Measurements from ENCODE around the gene TSFM.

Gene TSFM

GRCh38 chr12:57845478-57846284 lies 63.1 kb downstream of the TSFM start (continued):
- TF ChIP-seq ZBTB11 (tag by site-specific recombination; conservative IDR thresholded peaks at IDR 0.05; ENCODE audit: low read depth): peak; percentile 23; the same call in 1 of the 2 replicates
- TF ChIP-seq ZSCAN23 (tag by site-specific recombination; IDR thresholded peaks at IDR 0.05): no peak
- TF ChIP-seq ELK4 (IDR thresholded peaks at IDR 0.05; ENCODE audit: borderline replicate concordance, low read depth, low read length): no peak
- no peak for TF ChIP-seq ZNF133 (tag by site-specific recombination; IDR thresholded peaks at IDR 0.05)
- TF ChIP-seq CTCF (tag by site-specific recombination; IDR thresholded peaks at IDR 0.05): no peak
- TF ChIP-seq ZNF157 (tag by site-specific recombination; IDR thresholded peaks at IDR 0.05): no peak
- no peak for TF ChIP-seq PRDM6 (tag by site-specific recombination; IDR thresholded peaks at IDR 0.05)
- no peak for TF ChIP-seq ZNF280D (tag by site-specific recombination; IDR thresholded peaks at IDR 0.05)
- TF ChIP-seq ZNF76 (tag by site-specific recombination; IDR thresholded peaks at IDR 0.05; ENCODE audit: borderline replicate concordance, low read depth): no peak; the same call in 1 of the 2 replicates
- TF ChIP-seq KLF1 (tag by site-specific recombination; IDR thresholded peaks at IDR 0.05): peak; percentile 56; the same call in 1 of the 2 replicates
- TF ChIP-seq ZNF843 (tag by site-specific recombination; IDR thresholded peaks at IDR 0.05): no peak
- no peak for TF ChIP-seq ZNF302 (tag by site-specific recombination; IDR thresholded peaks at IDR 0.05; ENCODE audit: low read depth)
- no peak for TF ChIP-seq RBAK (tag by site-specific recombination; IDR thresholded peaks at IDR 0.05)
- TF ChIP-seq ZFHX2 (tag by site-specific recombination; conservative IDR thresholded peaks at IDR 0.05): peak; percentile 77
- peak; percentile 78; the same call in 1 of the 2 replicates for TF ChIP-seq ZNF501 (tag by site-specific recombination; IDR thresholded peaks at IDR 0.05)
- no peak for TF ChIP-seq ZNF114 (tag by site-specific recombination; IDR thresholded peaks at IDR 0.05)
- no peak for TF ChIP-seq ZNF26 (tag by site-specific recombination; IDR thresholded peaks at IDR 0.05)
- TF ChIP-seq ZNF704 (tag by site-specific recombination; IDR thresholded peaks at IDR 0.05): no peak
- no peak for TF ChIP-seq TSHZ1 (tag by site-specific recombination; IDR thresholded peaks at IDR 0.05; ENCODE audit: borderline replicate concordance)
- peak; percentile 57; the same call in 1 of the 2 replicates for TF ChIP-seq ZBTB7A (tag by site-specific recombination; IDR thresholded peaks at IDR 0.05; ENCODE audit: low read depth)

Measured in HEK293 (cell line).